ENCODE results near the gene PIGU. TPM values are rescaled to one million over a fixed set of nuclear protein-coding genes. Genes with fewer than 3 reads are reported as not detected.

Gene PIGU
- total RNA-seq, 1 donor from 2014 or later: 7.8 TPM

DNA sequence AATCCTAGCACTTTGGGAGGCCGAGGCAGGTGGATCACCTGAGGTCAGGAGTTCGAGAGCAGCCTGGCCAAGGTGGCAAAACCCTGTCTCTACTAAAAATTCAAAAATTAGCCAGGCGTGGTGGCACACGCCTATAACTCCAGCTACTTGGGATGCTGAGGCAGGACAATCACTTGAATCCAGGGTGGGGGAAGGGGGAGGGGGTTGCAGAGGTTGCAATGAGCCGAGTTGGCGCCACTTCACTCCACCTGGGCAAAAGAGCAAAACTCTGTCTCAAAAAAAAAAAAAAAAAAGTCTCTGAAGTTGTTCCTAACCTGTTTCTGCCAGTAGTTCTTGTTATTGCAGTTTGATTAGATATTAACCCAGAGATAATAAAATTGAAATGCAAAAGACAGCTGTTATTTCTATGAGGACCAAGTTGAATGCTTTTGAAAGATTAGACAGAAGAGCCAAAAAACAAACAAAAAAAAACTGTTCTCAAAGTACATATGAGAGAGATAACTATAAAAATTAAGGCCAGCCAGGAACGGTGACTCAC, 22.6 kb downstream of the PIGU start:
- no peak for DNase-seq

DNA sequence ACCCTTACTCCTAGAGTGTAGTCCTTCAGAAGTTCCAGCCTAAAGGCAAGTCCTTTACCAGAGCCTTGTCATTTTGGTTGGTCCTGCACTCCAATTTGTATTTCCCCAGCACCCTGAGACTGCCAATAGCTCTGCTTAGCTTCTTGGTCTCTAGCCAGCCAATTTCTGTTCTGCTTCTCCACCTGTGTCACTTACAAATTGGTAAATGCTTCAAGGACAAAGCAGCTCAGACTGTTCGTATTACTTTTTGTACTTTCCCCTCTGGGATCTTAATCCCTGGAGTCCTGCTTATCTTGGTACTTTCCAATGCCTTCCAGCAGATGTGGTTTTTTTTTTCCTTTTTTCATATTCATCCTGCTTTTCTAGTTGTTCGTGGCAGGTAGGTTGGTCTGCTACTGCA, 25.7 kb downstream of the PIGU start:
- no peak for DNase-seq

DNA sequence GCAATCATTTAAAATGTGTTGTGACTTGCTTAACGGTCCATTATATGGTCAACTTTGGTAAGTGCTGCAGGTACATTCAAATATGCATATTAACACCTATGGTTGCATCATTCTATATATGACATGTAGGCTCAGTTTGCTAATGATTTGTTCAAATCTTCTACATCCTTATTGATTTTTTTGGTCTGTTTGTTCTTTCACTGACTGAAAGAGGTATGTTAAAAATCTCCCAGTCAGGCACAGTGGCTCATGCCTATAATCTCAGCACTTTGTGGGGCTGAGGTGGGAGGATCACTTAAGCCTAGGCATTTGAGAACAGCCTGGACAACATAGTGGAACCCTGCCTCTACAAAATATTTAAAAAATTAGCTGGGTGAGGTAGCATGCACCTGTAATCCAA, 29.2 kb downstream of the PIGU start:
- DNase-seq: no peak

DNA sequence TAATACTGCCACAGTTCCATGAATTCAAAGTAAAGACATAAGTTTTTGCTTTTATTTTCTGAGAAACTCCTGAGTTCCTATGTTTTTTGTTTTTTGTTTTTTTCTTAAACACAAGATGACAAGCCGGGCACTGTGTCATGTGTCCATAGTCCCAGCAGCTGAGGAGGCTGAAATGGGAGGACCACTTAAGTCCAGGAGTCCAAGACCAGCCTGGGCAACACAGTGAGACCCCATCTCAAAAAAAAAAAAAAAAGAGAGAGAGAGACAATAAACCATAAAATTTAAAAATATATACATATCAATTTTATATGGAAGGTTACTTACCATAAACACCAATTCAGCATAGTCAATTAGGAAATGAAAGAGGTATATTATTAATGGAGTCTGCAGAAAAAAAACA, 31.9 kb downstream of the PIGU start:
- no peak for DNase-seq

DNA sequence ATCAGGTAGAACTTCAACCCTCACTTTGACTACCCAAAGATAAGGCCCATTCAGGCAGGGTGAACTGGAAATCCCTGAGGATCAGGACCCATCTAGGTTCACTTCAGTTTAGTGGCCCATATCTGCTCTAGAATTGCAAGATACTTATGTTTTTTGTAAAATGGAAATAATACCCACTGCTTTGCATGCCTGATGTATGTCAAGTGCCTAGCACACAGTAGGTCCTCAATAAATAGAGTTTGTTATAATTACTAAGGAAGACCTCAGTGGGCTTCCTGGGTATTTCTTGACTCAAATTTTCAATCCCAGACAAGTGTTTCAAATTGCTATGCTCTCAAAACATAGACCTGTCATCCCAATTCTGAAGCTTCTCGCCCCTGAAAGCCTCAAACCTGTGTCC, 32.5 kb downstream of the PIGU start:
- no peak for DNase-seq

DNA sequence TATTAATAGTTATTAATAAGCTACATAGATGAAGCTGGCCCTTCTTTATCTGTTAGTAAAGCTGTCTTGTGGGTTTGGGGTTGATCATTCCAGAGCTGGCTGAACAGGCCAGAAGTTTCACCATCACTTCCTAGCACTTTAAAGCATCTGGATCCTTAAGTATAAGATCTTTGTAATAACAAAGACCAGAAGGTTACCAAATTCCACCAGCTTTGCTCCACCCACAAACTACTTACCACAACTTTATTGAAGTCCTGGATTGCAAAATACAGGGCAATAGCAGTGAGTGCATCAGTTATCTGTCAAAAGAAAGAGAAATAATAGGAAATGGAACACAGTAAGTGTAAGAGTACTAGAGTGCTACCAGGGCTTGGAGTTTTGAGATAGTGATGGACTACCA, 33.0 kb downstream of the PIGU start:
- DNase-seq: no peak

DNA sequence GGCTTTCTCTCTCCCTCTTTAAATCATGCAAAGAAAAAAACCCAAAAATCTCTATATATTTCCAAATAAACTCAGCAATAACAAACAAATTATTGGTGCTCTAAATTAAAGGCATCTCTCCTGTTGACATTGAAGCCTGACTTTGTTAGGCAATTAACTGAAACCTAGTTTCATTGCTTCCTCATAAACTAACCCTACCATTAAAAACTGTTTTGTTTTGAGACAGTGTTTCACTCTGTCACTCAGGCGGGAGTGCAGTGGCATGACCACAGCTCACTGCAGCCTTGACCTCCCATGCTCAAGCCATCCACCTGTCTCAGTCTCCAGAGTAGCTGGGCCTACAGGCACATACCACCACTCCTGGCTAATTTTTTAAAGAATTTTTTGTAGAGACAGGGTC, 34.9 kb downstream of the PIGU start:
- DNase-seq: no peak

DNA sequence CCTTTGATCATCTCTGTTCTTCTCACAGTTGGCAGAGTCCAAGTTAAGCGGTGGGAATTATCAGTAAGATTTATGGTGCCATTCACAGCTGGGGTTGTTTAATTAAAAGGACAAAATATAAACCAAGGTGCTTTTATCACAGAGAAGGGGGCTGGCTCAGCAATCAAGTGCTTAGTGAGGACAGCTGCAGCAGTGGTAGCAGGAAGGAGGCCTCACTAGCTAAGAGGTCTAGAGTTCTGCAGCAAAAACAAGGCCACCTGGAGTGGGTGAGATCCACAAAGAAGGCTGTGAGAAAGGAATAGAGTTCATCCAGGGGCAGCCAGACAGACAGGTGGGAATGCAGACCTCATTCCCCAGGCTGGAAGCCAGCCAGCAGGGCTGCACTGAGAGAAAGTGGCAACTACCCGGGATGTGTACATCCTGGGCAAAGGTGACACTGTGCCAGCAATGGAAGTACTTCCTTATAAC, 37.1 kb downstream of the PIGU start:
- peak; percentile 10 for DNase-seq

DNA sequence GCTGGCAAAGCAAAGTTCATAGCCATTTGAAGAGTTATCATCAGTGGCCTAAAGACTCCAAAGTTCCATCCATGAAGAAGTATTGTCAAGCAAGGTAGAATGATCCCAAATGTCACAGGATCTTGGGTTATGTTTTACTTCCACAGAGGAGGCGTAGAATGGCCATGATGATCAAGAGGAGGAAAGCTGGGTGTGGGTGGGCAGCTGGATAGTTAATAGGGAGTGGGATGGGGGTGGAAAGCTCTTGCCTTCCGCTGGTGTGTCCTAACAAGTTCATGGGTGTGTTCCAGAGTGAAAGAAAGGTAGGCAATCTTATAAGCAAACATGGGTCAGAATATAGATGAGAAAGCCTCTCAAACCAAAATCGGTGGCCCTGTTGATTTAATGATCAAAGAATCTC, 38.4 kb downstream of the PIGU start:
- no peak for DNase-seq

DNA sequence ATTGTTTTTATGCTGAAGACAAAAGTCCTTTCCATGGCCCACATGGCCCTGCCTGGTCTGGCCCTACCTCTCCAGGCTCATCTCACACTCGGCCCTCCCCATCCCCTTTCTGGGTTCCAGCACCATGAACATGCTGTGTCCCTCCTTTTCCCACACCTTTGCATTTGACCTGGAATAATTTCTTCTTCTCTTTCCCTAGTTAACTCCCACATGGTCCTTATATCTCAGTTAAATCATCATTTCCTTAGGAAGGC, 38.9 kb downstream of the PIGU start:
- no peak for DNase-seq

DNA sequence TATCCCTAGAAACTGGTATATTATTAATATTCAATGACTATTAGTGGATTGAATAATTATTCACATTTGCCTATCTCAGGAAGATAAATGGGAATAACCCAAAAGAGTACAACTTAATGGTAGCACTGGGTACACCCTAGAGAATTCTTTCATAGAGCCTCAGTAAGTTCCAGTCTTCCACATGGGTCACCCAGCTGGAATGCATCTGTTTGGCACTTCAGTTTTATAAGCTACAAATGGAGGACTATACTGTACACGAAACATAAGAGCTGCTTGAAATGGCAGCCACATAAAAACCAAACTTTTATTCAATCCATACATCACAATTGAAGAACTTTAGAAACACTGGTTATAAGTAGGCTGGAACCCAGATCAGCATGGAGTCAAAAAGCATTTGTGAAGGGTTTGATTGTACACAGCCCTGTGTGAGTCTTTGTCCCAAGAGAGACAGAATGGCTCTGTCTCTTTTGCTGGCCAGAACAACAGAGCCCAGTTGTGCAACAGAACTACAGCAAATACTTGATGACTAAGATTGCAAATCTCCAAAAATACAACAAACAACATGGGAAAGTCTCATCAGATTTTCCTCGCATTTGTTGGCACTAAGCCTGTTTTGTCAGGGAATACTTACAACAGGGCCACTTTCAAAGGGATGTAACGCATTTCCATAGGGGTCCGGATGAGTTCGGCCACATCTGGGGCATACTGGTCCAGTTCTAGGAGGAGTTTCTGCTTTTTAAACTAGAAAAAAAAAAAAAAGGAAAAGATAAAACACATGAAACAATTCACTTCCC, 39.5 kb downstream of the PIGU start:
- peak; percentile 9 for DNase-seq

DNA sequence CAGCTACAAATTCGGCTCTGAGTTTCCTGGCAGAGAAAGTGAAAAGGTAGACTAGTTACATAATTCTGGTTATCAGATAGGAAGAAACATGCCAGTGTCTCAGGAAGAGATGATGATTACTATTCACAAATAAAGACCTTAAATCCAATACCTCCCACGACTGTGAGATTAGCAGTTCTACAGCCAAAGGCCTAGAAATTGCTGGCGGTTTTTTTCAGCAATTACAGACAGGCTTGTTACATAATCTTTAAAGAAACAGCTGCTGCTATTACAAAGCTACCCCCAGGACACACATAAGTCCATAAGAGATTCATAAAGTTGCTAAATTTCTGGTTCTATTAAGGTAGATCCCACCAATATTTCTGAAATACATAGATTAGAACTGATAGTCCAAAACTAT, 40.2 kb downstream of the PIGU start:
- no peak for DNase-seq

DNA sequence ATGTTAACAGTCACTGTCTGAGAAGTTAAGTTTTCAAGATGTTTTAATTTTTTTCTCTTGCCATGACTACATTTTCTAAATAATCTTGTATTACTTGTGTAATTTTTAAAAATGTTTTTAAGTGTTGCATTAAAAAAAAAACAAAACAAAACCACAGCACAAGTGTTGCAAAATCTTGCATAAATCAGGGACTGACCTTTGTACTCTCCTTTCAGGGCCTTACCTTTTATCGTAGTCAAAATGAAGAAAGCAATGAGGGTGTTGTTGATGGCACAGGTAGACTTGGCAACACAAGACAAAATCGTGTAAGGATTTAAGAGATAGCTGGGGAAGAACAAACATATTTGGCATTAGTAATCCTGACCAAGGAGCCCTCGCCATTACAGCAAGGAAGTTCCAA, 42.5 kb downstream of the PIGU start:
- no peak for DNase-seq

DNA sequence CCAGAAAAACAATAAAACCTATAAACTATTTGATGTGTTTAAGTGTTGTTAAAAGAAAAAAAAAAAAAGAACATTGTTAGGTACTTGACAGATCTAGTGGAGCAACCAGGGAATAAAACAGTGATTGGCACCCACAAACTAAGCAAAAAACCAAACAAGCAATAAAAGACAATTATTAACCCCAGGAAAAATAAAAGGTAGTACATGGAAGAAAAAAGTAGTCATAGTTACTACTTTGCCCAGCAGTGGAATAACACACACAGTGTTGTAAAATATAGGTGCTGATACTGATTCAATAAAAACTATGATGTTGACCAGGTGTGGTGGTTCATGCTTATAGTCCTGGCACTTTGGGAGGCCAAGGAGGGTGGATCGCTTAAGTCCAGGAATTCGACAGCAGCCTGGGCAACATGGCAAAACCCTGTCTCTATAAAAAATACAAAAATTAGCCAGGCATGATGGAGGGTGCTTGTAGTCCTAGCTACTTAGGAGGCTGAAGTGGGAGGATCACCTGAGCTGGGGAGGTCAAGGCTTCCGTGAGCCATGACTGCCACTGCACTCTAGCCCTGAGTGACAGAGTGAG, 43.9 kb downstream of the PIGU start:
- no peak for DNase-seq

DNA sequence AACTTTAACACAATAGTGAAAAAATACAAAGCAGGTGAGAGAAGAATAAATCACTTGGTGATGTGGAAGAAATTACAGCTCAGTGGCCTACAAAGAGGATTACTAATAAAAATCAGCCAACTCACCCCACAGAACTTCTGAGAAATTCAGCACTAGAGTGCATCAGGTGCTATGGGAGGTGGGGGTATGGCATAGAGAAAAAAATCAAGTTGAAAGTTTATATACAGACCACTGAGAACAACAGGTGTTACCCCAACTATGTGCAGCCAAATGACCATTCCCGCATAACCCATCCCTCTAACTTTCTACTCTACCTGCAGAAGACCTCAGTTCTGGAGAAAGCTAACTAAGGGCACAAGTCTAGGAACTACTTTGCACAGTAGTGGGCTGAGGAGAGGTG, 47.0 kb downstream of the PIGU start:
- no peak for DNase-seq

DNA sequence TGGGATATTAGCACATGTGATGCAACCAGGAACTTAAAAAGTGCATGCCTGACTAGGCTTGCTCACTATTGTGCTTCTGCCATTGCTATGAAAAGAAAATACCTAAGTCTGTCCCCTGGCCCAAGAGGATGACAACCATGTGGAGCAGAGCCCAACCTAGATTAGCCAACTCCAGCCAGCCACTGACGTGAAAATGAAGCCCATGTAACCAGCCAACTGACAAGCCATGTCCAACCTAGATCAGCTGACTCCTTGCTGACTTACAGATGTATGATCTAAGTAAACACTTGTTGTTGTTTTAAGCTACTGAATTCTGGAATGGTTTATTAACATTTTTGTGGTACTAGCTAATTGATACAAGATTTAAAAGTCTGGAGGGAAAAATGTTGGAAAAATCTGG, 47.5 kb downstream of the PIGU start:
- no peak for DNase-seq

DNA sequence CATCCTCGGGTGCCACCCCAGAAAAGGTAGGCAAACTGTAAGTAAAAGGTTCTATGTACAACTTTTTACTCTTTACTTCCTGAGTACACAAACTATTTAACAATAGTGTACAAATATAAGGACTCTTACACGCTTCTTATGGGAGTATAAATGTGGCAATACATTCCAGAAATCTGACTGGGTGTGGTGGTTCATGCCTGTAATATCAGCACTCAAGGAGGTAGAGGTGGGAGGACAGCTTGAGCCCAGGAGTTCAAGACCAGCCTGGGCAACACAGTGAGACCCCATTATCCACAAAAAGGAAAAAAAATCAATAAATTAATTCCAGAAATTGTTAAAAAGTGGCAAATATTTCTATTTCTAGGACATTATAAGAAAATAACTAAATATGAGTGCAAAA, 48.9 kb downstream of the PIGU start:
- DNase-seq: no peak

DNA sequence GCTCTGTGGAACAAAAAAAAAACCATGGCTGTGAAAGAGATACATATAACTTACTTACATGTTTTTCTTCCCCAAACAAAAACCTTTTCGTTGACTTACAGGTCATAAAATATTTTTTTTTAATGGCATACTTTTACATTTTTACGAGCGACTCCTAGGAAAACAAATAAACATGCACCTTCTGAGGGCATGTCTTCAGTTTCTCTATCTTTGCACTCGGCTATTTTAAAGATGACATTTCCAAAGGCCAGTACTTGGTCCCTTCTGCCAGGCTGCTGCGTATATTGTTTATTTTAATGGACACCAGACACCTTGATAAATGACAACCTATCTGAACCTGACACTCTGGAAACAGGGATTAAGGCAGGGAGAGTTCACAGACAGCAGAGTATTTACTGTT, 49.4 kb downstream of the PIGU start:
- no peak for DNase-seq

DNA sequence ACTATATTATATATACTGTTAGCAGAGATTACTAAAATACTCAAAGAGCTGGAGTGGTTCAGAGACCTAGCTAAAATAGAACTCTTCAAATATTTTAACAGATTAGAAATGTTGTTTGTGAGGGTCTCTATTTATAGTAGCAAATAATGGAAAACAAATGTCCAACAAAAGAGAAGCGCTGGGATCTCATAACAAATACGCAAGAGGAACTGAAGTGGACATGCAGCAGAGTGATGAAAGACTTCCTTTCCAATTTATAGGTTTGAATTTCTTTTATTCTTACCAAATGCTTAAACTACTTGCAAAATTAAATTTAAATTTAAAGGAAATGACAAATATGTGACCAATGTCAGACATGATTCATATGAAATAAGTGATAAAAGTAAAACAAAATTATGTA, 49.9 kb downstream of the PIGU start:
- DNase-seq: peak; percentile 10

DNA sequence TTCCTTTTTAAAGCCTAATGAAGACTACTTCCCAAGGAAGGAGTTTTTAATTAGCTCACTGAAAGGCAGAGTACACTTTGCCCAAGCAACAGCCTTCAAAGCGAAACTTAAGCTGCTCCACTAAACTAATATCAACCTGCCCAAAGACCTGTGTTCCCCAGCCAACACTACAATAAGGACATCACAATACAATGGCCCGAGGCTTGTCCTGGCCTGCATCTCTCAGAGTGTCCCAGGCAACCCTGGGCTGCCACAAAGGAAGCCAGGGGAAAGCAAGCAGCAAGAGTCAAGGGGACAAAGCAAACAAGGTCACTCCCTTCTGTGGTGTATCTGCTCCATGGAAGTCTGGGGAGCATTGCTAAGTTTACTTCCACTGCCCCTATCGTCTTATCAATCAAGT, 52.3 kb downstream of the PIGU start:
- no peak for DNase-seq

DNA sequence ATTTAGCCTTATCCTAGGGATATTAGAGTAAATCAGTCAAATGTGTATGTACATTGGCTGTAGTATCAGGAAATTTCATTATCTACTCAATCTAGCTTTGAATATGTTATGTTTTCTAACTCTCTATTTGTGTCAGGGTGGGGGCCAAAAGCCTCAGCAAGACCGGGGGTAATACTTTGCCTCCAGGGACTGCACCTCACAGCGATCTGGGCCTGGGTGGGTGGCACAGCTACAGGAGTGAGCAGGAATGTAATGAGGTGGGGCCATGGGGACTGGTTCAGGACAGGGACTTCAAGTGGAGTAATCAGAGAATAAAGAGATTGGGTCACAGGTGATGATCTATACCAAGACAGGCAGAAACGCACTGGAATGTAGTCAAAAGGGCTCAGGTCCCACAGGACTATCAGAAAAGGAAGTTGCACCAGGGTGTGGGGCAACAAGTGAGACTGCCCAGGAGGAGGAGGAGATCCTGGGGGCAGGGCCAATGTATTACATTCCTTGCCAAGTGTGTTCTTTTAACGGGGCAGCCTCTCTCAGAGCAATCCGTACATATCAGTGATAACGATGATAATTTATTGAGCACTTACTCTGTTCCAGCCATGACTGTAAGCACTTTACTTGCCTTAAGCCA, 54.0 kb downstream of the PIGU start:
- no peak for DNase-seq

DNA sequence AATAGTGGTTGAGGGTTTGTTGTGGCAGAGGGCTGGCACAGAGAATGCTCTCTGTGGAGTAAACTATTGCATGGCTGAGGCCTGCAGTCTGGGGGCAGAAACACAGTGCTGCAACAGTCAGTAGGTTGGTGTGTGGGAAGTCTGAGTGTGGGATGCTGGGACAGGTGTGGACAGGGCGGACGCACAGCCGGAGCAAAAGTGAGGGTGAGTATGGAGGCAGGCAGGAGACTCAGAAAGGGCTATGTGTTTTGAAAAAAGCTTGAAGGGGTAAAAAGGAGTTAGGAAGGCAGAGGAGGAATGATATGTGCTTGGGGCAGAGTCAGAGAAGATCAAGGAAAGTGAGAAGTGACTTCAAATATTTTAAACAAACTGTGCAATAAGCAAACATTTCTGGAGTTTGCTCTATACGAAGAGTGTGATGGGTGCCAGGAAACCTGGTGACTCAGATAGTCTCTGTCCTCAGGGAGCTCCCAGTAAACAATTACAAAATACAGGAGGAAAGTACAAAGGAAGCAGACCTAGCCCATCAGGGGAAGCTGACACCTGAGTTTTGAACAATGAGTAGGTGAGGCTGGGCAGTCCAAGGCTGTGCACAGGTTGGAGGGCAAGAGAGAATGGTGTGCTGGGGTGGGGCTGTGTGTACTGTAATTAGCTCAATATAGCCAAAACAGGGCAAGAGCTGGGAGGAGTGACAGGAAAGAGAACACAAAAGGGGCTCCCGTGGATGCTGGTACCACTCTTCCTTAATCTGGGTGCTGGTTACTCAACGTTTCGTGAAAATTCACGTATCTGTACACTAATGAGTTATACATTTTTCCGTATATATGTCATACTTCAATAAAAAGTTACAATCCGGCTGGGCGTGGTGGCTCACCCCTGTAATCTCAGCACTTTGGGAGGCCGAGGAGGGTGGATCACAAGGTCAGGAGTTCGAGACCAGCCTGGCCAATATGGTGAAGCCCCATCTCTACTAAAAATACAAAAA, 55.2 kb downstream of the PIGU start:
- peak; percentile 14 for DNase-seq

DNA sequence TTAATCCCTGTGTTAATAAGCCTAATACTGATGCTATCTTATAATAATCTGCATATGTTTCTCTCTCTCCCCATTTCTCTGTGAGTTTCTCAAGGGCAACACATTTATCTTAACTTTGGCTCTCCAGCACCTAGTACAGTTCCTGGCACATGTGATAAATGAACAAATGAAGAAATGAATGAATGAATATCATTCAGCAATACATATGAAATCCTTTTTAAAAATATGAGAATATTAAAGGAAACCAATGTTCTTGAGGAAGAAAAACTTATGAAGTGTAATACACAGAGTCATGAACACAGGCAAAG, 55.9 kb downstream of the PIGU start:
- DNase-seq: no peak
